Suppressor macrophage treated with lipopolysaccharide for 4 hours (primary cell): Measurements from ENCODE around the gene PTPN9.
A peak's percentile ranks its signal among the peaks of the same experiment; 100 is the strongest.
"Not testable (repeated sequence)": the region's sequence is repeated elsewhere in the genome, so short reads cannot be mapped to it uniquely, and the experiment has no call there.

Experiments used
- DNase-seq: peaks from one replicate; pipeline ENCODE4 v3.0.0-alpha.2; 2020

Gene PTPN9

DNA sequence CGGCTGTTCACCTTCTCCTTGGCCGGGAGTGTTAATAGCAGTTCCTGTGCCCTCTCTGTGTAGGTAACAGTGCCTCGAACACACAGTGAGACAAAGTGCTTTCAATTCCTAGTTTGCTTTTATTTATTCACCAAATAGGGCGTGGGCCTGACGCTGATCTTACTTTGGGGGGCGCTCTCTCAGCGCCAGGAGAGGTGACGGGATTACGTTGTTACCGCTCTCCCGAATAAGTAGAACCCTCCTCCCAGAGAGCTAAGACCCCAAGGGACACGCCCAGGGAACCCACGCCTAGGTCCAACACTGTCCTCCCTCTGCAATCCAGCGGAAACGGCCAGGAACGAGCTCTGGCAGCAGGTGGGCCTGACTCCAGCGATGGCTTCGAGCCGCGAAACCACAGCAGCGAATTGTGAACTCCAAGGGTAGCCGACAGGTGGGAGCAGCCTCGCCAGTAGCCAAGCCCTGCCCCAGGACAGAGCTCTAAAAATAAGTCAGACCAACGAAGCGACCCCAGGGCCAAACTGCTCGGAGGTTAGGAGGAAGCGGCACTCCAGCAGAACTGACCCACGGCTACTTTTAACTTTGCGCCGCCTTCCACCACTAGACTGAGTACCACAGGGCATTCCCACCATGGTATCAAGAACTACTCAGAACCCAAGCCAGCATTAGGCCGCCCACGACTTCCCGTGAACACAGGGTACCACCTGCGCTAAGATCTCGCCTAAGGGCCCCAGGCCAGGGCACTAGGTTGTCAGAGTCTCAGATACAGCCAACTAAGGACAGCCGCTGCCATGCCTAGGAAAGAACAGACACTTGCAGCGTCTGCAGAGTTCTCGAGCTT lies 126.0 kb downstream of the PTPN9 start:
- DNase-seq: peak; percentile 33

DNA sequence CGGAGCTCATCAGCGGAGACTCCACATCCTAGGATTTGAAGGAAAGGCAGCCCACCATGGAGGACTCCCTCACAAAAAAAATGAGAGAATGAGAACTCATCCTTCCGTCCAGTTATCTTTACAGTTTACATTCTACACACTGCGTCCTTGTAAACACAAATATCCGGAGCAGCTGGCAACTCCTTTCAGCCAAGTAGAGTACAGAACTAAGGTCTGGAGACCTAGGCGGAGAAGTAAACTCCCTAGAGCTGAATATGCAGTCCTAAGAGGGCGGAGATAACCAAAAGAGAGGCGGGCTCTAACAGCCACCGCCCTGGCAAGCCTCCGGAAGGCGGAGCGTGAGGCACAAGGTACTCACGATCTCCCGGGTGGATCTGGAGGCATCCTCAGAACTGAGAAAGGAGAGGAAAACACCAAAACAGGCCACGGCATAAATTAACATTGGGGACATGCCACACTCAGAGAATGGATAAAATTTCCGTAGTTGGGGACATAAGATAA lies 126.7 kb downstream of the PTPN9 start:
- DNase-seq: peak; percentile 83

DNA sequence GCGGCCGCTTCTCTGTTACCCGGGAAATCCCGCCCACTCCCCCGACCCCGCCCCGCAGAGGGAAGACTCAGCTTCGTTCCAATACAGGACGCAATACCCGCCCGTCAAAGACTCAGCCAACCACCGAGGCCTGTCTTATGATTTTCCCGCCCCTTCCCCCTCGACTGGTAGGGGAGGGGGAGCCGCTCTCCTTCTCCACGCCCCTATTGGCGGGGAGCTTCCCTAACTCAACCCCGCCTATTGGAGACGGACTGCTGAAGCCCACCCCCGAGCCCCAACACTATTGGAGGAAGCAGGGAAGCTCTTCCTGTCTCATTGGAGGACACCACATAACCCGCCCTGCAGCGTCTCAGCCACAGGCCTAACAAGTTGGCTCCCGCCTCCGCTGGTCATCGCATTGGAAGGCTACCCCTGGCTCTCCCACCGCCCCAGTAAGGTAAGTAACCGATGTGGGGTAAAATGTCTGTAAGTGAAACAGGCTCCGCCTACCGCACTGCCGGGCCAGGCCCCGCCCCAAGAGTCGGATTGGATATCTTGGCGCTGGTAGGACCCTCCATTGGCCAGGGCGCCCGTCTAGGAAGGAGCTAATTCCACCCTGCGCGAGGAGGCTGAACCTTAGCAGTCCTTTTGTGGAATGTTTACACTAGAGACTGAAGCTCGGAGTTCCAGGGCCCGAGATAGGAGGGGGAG lies 127.3 kb downstream of the PTPN9 start, which contains the start of gene SIN3A:
SIN3A (minus strand) TSS at position 17 of the 690 bp plus-strand sequence. CDS start 21,315 bp downstream, outside the sequence.
- peak; percentile 100 for DNase-seq

- DNase-seq: no peak
Measured at GRCh38 chr15:75451202-75451673, 127.9 kb downstream of the PTPN9 start.

- DNase-seq: peak; percentile 98
Measured at GRCh38 chr15:75450307-75451201, 128.6 kb downstream of the PTPN9 start.

- DNase-seq: no peak
Measured at GRCh38 chr15:75449585-75450306, 129.4 kb downstream of the PTPN9 start.

- peak; percentile 34 for DNase-seq
Measured at GRCh38 chr15:75448171-75448570, 130.9 kb downstream of the PTPN9 start.

GRCh38 chr15:75446151-75446550 lies 133.0 kb downstream of the PTPN9 start:
- DNase-seq: no peak

DNA sequence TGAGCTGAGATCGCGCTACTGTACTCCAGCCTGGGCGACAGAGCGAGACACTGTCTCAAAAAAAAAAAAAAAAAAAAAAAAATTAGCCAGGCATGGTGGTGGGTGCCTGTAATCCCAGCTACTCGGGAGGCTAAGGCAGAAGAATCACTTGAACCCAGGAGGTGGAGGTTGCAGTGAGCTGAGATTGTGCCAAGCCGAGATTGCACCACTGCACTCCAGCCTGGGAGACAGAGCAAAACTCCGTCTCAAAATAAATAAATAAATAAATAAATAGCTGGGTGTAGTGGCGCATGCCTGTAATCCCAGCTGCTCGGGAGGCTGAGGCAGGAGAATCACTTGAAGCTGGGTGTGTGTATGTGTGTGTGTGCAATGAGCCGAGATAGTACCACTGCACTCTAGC lies 133.8 kb downstream of the PTPN9 start:
- DNase-seq: not testable (repeated sequence)

- DNase-seq: peak; percentile 7
Measured at GRCh38 chr15:75443972-75444453, 135.1 kb downstream of the PTPN9 start.

DNA sequence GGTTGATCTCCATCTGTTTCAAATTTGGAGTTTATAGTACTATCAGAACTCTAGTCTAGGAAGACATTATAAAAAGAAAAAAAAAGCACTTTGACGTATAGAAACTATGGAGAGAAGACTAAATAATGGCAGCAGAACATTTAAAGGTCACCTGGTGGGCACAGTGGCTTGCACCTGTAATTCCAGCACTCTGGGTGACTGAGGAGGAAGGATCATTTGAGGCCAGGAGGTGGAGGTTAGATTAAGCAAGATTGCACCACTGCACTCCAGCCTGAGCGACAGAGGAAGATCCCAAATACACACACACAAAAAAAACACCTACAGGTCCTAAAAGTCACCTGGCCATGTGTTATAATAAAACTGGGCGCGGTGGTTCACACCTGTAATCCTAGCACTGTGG lies 141.4 kb downstream of the PTPN9 start:
- no peak for DNase-seq

GRCh38 chr15:75436881-75437280 lies 142.2 kb downstream of the PTPN9 start:
- DNase-seq: no peak

GRCh38 chr15:75431682-75432081 lies 147.4 kb downstream of the PTPN9 start:
- DNase-seq: no peak

DNA sequence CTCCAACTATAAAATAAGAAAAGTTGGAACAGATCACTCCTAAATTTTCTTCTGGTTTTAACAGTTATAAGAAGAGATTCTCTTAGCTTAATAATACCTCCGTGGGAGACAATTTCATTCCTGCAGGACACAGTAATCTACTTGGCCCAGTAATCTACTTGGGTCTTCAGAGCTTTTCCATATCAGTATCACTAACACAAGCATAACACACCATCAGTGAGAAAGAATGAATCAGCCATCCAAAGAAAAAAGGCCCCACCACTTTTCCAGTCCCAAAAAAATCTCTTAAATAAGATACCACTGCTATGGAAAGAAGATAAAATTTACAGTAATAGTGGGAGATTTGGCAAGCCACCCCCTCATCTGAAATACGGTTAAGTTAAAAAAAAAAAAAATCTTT lies 147.8 kb downstream of the PTPN9 start:
- no peak for DNase-seq

DNA sequence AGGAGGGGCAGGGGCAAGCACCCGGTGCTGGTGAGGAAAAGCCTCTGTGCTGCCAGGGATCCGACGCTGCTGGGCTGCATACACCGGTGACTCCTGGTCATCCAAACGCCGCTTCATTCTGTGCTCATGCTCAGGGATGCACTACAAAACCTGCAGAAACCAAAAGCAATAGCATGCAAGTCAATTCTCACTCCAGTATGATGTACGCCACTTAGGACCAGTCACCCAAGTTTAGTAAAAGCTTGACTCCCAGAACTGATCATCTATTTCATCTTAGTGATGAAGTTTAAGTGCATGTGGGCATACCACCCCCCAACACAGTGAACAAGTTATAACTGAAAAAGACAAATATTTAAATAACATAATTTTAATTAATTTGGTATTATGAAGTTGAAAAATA lies 148.9 kb downstream of the PTPN9 start:
- DNase-seq: no peak

- DNase-seq: no peak
Measured at GRCh38 chr15:75428152-75428551, 151.0 kb downstream of the PTPN9 start.

DNA sequence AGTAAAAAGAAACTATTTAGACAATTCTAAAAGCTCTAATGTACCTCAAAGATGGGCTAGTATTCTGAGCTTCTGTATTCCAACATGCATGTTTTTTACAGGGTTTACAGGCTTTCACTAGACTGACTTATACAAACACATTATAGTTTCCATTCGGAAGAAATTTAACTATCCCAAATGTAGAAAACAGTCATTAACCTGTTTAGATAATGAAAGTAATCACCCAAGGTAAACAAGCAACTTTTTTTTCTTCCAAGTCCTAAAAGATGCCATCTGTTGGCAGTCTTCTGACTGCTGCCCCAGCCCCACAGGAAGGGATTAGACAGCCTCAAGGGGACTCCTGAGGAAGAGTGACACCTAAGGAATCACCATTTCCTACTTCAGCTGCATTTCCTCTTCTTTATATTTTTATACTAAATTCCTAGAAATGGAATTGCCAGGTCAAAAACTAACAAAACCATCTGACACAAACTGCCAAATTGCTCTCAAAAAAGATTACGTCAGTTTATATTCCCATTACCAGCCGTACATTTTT lies 153.1 kb downstream of the PTPN9 start:
- DNase-seq: no peak

GRCh38 chr15:75422554-75422953 lies 156.6 kb downstream of the PTPN9 start:
- DNase-seq: no peak

DNA sequence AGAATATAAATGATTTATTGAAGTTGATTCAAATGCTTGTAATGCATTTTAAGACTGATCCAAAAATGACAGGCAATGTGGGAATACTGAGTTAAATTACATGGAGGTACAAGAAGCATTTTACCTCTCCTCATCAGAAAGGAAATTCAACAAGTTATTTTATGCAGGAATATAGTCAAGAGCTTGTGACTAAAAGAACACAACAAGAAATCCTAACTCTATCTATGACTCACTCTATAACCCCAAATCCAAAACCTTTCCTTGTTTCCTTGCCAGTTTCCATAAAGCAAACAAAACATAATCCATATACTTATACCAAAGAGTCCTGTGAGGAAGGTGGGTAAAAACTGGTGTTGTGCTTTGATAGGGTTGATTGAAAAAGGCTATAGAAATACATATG lies 158.4 kb downstream of the PTPN9 start:
- no peak for DNase-seq

DNA sequence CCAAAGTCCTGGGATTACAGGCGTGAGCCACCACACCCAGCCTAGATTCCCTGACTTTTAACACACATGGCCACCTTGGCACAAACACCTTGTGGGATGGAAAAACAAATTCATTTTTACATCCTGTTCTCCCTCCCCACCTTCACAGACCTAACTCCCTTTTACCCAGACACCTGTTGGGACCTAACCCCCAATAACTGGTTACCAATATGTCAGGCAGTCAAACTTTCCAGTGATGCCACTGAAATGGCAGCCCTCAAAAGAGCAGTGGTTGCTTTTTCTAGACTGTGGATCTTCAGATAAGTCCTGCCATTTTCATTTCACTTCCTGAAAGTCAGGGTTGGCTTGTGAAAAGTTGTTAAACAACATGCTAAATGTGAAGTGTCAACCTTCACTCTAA lies 162.5 kb downstream of the PTPN9 start:
- no peak for DNase-seq
